HCT116 (cell line): ENCODE results near the gene ASB3. TPM values are rescaled to one million over a fixed set of nuclear protein-coding genes. Genes with fewer than 3 reads are reported as not detected.

ENCODE experiments used
- ATAC-seq: fragments of 200-7000 bp; cut with Tn5 transposase; 2 replicates; pipeline ENCODE4 v1.9.1; 2020; ENCODE audit warnings: mild to moderate bottlenecking, moderate library complexity
- BruUV-seq: library from RNA; stranded (reverse); fragments of 400-500 nt; replicated peaks from 2 replicates; lab custom pipeline; 2021; lab: Mats Ljungman, UMichigan
- CTCF ChIA-PET: fragments of 300-600 bp; sonication (Branson Sonifier 250); formaldehyde crosslinking; loops from one replicate; lab custom pipeline; 2021; ENCODE audit warnings: antibody characterized with exemption; lab: Charles Lee
- POLR2A ChIA-PET: fragments of 300-600, 350-600 bp; sonication (Branson Sonifier 250); formaldehyde crosslinking; loops from one replicate; lab custom pipeline; 2021; ENCODE audit warnings: antibody characterized with exemption; lab: Charles Lee
- RAD21 ChIA-PET, 2 experiments: fragments of 300-600 bp; sonication (Branson Sonifier 250); formaldehyde crosslinking; loops; one replicate each; lab custom pipeline; 2023; ENCODE audit warnings: low total read pairs in 2 of 2; ENCODE audit not compliant: uncharacterized antibody in 2 of 2, unreplicated experiment in 2 of 2, low non-redundant PET in 1 of 2; lab: Charles Lee
- DNase-seq: peaks from one replicate; pipeline ENCODE4 v3.0.0-alpha.2; 2010; ENCODE audit warnings: low read depth, low spot score
- H2AFZ ChIP-seq: fragments of 200-600 bp; shearing (Covaris generic), sonication (generic); 2 replicates; pipeline ENCODE4 v1.6.1; 2017; ENCODE audit warnings: low read depth, mixed run types, mixed read lengths, antibody characterized with exemption, low read length; ENCODE audit not compliant: poor library complexity, severe bottlenecking
- H3K27ac ChIP-seq: 2 replicates; pipeline ENCODE4 v1.5.1; 2012; ENCODE audit warnings: low read depth, low read length
- H3K27me3 ChIP-seq: fragments of 200-600 bp; sonication (generic); 2 replicates; pipeline ENCODE4 v1.6.1; 2016; ENCODE audit warnings: mixed run types, low read length, mixed read lengths; ENCODE audit not compliant: insufficient read depth
- H3K36me3 ChIP-seq, 2 experiments: fragments of 200-500 bp in 1 of 2; fragments of 200-600 bp in 1 of 2; sonication (Bioruptor generic) in 1 of 2; sonication (generic) in 1 of 2; 2 replicates each; pipeline versions ENCODE4 v1.5.1 to v1.6.1; 2014 to 2016; ENCODE audit warnings: low read length in 2 of 2, inconsistent platforms in 1 of 2, mixed read lengths in 1 of 2, mixed run types in 1 of 2; ENCODE audit not compliant: insufficient read depth in 2 of 2, control insufficient read depth in 1 of 2
- H3K4me1 ChIP-seq, 2 experiments: fragments of 200-600 bp in 1 of 2; sonication (generic) in 1 of 2; 2 replicates each; pipeline versions ENCODE4 v1.5.1 to v1.6.1; 2012 to 2017; ENCODE audit warnings: low read length in 2 of 2, inconsistent platforms in 1 of 2, mild to moderate bottlenecking in 1 of 2, mixed read lengths in 1 of 2, mixed run types in 1 of 2, moderate library complexity in 1 of 2; ENCODE audit not compliant: insufficient read depth in 2 of 2, control insufficient read depth in 1 of 2
- H3K4me2 ChIP-seq: fragments of 200-600 bp; sonication (generic); 2 replicates; pipeline ENCODE4 v1.6.1; 2017; ENCODE audit warnings: mixed run types, low read length, mixed read lengths
- H3K4me3 ChIP-seq, 2 experiments: fragments of 200-600 bp in 1 of 2; sonication (generic) in 1 of 2; replicated peaks in 1 of 2; 2 replicates each; pipeline ENCODE4 v1.5.1; 2011 to 2016; ENCODE audit warnings: low read length in 2 of 2, control low read depth in 1 of 2, low read depth in 1 of 2, mild to moderate bottlenecking in 1 of 2, mixed read lengths in 1 of 2, mixed run types in 1 of 2
- H3K79me2 ChIP-seq: fragments of 200-600 bp; sonication (generic); 2 replicates; pipeline ENCODE4 v1.6.1; 2017; ENCODE audit warnings: mild to moderate bottlenecking, mixed run types, low read length, moderate library complexity, mixed read lengths; ENCODE audit not compliant: insufficient read depth
- H3K9ac ChIP-seq: fragments of 200-600 bp; sonication (generic); 2 replicates; pipeline ENCODE4 v1.6.1; 2016; ENCODE audit warnings: low read length, mixed read lengths
- H3K9me2 ChIP-seq: fragments of 200-600 bp; sonication (generic), shearing (Covaris generic); 2 replicates; pipeline ENCODE4 v1.6.1; 2017; ENCODE audit warnings: mixed run types, mild to moderate bottlenecking, moderate library complexity; ENCODE audit not compliant: insufficient read depth
- H3K9me3 ChIP-seq, 2 experiments: fragments of 200-500 bp in 1 of 2; fragments of 200-600 bp in 1 of 2; sonication (Bioruptor generic) in 1 of 2; sonication (generic) in 1 of 2; 2 replicates each; pipeline ENCODE4 v1.6.1; 2014 to 2017; ENCODE audit warnings: low read length in 2 of 2, mixed read lengths in 2 of 2, inconsistent platforms in 1 of 2, low read depth in 1 of 2, mild to moderate bottlenecking in 1 of 2, mixed run types in 1 of 2, moderate library complexity in 1 of 2; ENCODE audit not compliant: control insufficient read depth in 1 of 2, insufficient read depth in 1 of 2
- H4K20me1 ChIP-seq: fragments of 200-600 bp; sonication (generic), shearing (Covaris generic); 2 replicates; pipeline ENCODE4 v1.6.1; 2017; ENCODE audit warnings: mixed run types, mild to moderate bottlenecking, moderate library complexity; ENCODE audit not compliant: insufficient read depth
- CBX3 ChIP-seq: IDR thresholded peaks from 2 replicates; pipeline ENCODE4 v1.6.1; 2012; ENCODE audit warnings: low read depth
- CEBPB ChIP-seq: IDR thresholded peaks from 2 replicates; pipeline ENCODE4 v1.6.1; 2012; ENCODE audit warnings: low read depth
- RAD21 ChIP-seq: IDR thresholded peaks from 2 replicates; pipeline ENCODE4 v1.6.1; 2012; ENCODE audit warnings: low read depth, mild to moderate bottlenecking
- SP1 ChIP-seq: IDR thresholded peaks from 2 replicates; pipeline ENCODE4 v1.6.1; 2012; ENCODE audit warnings: low read depth
- intact Hi-C: fragments of 100-400 bp; cut with micrococcal nuclease; formaldehyde crosslinking; loops from 2 replicates; pipeline ENCODE4 v1.10.0; 2022
- total RNA-seq: library from RNA; stranded (reverse); gene quantifications from one replicate; pipeline ENCODE4 v1.2.1, GENCODE V29; 2021; ENCODE audit not compliant: unreplicated experiment
- TF ChIP-seq, protein P1 (sequence below), 3 experiments: fragments of 200-600 bp in 1 of 3; sonication (generic) in 1 of 3; IDR thresholded peaks in 2 of 3; conservative IDR thresholded peaks in 1 of 3; 2 replicates each; pipeline ENCODE4 v1.5.1; 2012 to 2017; ENCODE audit warnings: low read depth in 2 of 3, low read length in 2 of 3, antibody characterized with exemption in 1 of 3, borderline replicate concordance in 1 of 3, control low read depth in 1 of 3, mild to moderate bottlenecking in 1 of 3, mixed read lengths in 1 of 3, mixed run types in 1 of 3, moderate library complexity in 1 of 3; ENCODE audit not compliant: insufficient read depth in 1 of 3
- TF ChIP-seq, protein P2 (sequence below): IDR thresholded peaks from 2 replicates; pipeline ENCODE4 v1.6.1; 2012

The ASB3 gene
- total RNA-seq, 1 experiment from 2014 or later = 17.3 TPM

DNA sequence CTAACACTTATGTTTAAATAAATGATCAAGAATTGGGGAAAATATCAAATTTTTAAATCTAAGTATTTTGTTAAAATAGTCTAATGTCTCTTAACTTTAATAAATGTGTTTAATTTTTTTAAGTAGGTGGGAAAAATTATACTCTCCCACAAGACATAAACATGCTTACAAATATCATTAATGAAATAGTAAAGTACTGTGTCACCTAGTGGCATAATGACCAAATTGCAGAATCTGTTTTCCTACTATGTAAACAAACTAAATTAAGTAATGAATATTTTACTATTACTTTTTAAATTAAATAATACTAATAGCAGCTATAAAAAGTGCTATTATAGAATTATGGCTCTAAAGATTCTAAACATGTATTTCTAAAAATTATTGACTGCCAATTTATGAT is 71.2 kb downstream of the ASB3 start:
- Histone ChIP-seq H3K4me2 (no peak overlapping the region), H3K4me1 (no peaks in the 10 kb centered on the region), H3K9me3 (no peaks in the 10 kb centered on the region), H3K27ac (no peak overlapping the region), H3K27me3 (no peaks in the 10 kb centered on the region), H3K9ac (no peak overlapping the region), H3K36me3 (no peaks in the 10 kb centered on the region), H4K20me1 (no peaks in the 10 kb centered on the region), H2AFZ (no peak overlapping the region), H3K9me2 (no peaks in the 10 kb centered on the region), H3K4me3 (no peak overlapping the region), H3K79me2 (0 out of 2 replicates have a peak, but pooled peaks cover under 1% of the 10 kb centered on the region)
- no TSS peak for BruUV-seq
- TF ChIP-seq RAD21 (peak; percentile 68), CEBPB (no peak)
- TF ChIP-seq, protein P1, sequence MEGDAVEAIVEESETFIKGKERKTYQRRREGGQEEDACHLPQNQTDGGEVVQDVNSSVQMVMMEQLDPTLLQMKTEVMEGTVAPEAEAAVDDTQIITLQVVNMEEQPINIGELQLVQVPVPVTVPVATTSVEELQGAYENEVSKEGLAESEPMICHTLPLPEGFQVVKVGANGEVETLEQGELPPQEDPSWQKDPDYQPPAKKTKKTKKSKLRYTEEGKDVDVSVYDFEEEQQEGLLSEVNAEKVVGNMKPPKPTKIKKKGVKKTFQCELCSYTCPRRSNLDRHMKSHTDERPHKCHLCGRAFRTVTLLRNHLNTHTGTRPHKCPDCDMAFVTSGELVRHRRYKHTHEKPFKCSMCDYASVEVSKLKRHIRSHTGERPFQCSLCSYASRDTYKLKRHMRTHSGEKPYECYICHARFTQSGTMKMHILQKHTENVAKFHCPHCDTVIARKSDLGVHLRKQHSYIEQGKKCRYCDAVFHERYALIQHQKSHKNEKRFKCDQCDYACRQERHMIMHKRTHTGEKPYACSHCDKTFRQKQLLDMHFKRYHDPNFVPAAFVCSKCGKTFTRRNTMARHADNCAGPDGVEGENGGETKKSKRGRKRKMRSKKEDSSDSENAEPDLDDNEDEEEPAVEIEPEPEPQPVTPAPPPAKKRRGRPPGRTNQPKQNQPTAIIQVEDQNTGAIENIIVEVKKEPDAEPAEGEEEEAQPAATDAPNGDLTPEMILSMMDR (IDR thresholded peaks at IDR 0.05 in 2 of 3, conservative IDR thresholded peaks at IDR 0.05 in 1 of 3; ENCODE audit: borderline replicate concordance in 1 of 3, insufficient read depth in 1 of 3, low read depth in 2 of 3, low read length in 2 of 3) = peak; percentile 33 to 47 (median 37); a peak in 4 of 6 replicates
- POLR2A ChIA-PET = no interaction called here
- RAD21 ChIA-PET = no interaction called here
- CTCF ChIA-PET = interaction anchor here (0.8 to 1.5 kb wide), 4 partner anchors 29 to 293 kb away, joined by 3 to 5 read pairs (median 3); no protein-coding TSS in a partner anchor
- intact Hi-C loops = loop anchor here (10.0 kb wide), 1 partner anchor 291 kb away; no protein-coding TSS in a partner anchor
- peak; percentile 12 for DNase-seq
- no peak for ATAC-seq

DNA sequence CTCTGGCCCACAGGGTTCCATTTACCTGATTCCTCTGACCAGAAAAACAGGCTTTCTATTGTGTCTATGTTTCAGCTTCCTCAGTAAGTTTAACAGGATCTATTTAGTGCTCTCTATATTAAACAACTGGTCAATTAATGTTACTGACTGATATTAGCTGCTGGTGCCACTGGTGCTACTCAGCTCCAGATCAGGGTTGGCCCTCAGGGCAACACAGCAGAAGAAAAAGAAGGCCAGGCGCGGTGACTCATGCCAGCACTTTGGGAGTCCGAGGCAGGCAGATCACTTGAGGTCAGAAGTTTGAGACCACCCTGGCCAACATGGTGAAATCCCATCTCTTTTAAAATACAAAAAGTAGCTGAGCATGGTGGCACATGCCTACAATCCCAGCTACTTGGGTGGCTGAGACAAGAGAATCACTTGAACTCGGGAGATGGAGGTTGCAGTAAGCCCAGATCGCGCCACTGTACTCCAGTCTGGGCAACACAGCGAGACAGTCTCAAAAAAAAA is 75.4 kb downstream of the ASB3 start:
- no peaks in the 10 kb centered on the region for H3K4me1 ChIP-seq
- no peak for TF ChIP-seq CBX3
- no peak for TF ChIP-seq SP1
- TF ChIP-seq, protein P2, sequence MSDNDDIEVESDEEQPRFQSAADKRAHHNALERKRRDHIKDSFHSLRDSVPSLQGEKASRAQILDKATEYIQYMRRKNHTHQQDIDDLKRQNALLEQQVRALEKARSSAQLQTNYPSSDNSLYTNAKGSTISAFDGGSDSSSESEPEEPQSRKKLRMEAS = no peak
- TF ChIP-seq CEBPB = no peak
- TF ChIP-seq, all 23 proteins: peak for 0
- Histone ChIP-seq H3K36me3 (peaks cover 0 to 9% of the 10 kb centered on the region in 2 experiments; a peak in 2 of 4 replicates), H3K27ac (no peak overlapping the region), H3K4me3 (no peak overlapping the region), H3K79me2 (no peaks in the 10 kb centered on the region), H3K9ac (no peak overlapping the region), H3K9me3 (peaks cover 5% of the 10 kb centered on the region in 2 experiments; a peak in 1 of 4 replicates), H3K27me3 (no peaks in the 10 kb centered on the region), H4K20me1 (no peaks in the 10 kb centered on the region), H3K4me2 (no peak overlapping the region), H3K9me2 (no peaks in the 10 kb centered on the region), H2AFZ (no peak overlapping the region)
- DNase-seq = no peak
- POLR2A ChIA-PET = no interaction called here
- CTCF ChIA-PET = no interaction called here
- BruUV-seq = TSS peak; percentile 26
- RAD21 ChIA-PET = no interaction called here
- intact Hi-C loops = loop anchor here (10.0 kb wide), 1 partner anchor 287 kb away; no protein-coding TSS in a partner anchor
- no peak for ATAC-seq
